HL-60 (cell line): ENCODE data around the gene CREB5.

ENCODE experiments used
- DNase-seq, 2 experiments: peaks; one replicate each; pipeline ENCODE4 v3.0.0-alpha.2; 2010 to 2020; ENCODE audit warnings: low read depth in 1 of 2, low spot score in 1 of 2
- H3K27ac ChIP-seq: fragments of 250-450 bp; sonication (Bioruptor Pico); replicated peaks from 2 replicates; pipeline ENCODE4 v1.5.1; 2020; ENCODE audit warnings: mild to moderate bottlenecking, moderate library complexity
- H3K27me3 ChIP-seq: fragments of 250-450 bp; sonication (Bioruptor Pico); 2 replicates; pipeline ENCODE4 v1.5.1; 2021; ENCODE audit warnings: mild to moderate bottlenecking, moderate library complexity; ENCODE audit not compliant: insufficient read depth, poor library complexity, severe bottlenecking
- H3K4me3 ChIP-seq: replicated peaks from 2 replicates; pipeline ENCODE4 v1.5.1; 2011; ENCODE audit warnings: mild to moderate bottlenecking, control low read depth, low read length; ENCODE audit not compliant: insufficient read depth
- GABPA ChIP-seq: IDR thresholded peaks from 2 replicates; pipeline ENCODE4 v1.6.1; 2012; ENCODE audit warnings: low read depth
- POLR2AphosphoS5 ChIP-seq: IDR thresholded peaks from 2 replicates; pipeline ENCODE4 v1.6.1; 2012; ENCODE audit warnings: low read depth
- SPI1 ChIP-seq: IDR thresholded peaks from 2 replicates; pipeline ENCODE4 v1.6.1; 2012; ENCODE audit warnings: low read depth, mild to moderate bottlenecking, borderline replicate concordance
- TF ChIP-seq, protein P1 (sequence below): IDR thresholded peaks from one replicate; pipeline ENCODE4 v1.5.1; 2011; ENCODE audit warnings: low read length, control low read depth, inconsistent platforms; ENCODE audit not compliant: insufficient read depth
- TF ChIP-seq, protein P2 (sequence below): IDR thresholded peaks from 2 replicates; pipeline ENCODE4 v1.6.1; 2012; ENCODE audit warnings: low read depth; ENCODE audit not compliant: insufficient replicate concordance

CREB5 gene

DNA sequence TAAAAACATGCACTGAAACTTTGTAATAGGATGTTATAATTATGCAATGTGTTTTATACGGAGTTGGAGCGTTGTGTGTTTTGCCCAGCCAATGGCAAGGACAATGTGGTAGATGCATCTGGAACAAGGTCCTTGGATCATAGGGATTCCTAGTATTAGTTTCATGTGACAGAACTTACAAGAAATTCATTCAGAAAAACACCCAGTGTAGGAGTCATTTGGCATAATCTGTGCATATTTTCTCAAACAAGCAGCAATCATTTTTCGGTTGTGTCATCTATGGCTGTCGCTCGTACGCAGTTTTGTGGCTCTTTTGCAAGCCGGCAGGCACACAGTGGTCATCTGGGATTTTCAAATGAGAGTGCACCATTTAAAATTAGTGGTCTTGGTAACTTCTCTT is 19.8 kb downstream of the CREB5 start:
- H3K4me3 ChIP-seq: no peak overlapping the region
- no peak for TF ChIP-seq SPI1
- TF ChIP-seq, protein P1, sequence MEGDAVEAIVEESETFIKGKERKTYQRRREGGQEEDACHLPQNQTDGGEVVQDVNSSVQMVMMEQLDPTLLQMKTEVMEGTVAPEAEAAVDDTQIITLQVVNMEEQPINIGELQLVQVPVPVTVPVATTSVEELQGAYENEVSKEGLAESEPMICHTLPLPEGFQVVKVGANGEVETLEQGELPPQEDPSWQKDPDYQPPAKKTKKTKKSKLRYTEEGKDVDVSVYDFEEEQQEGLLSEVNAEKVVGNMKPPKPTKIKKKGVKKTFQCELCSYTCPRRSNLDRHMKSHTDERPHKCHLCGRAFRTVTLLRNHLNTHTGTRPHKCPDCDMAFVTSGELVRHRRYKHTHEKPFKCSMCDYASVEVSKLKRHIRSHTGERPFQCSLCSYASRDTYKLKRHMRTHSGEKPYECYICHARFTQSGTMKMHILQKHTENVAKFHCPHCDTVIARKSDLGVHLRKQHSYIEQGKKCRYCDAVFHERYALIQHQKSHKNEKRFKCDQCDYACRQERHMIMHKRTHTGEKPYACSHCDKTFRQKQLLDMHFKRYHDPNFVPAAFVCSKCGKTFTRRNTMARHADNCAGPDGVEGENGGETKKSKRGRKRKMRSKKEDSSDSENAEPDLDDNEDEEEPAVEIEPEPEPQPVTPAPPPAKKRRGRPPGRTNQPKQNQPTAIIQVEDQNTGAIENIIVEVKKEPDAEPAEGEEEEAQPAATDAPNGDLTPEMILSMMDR: no peak
- no peak for TF ChIP-seq GABPA
- no peak overlapping the region for H3K27ac ChIP-seq
- DNase-seq: no peak
- H3K27me3 ChIP-seq: peaks cover 25% of the 10 kb centered on the region

DNA sequence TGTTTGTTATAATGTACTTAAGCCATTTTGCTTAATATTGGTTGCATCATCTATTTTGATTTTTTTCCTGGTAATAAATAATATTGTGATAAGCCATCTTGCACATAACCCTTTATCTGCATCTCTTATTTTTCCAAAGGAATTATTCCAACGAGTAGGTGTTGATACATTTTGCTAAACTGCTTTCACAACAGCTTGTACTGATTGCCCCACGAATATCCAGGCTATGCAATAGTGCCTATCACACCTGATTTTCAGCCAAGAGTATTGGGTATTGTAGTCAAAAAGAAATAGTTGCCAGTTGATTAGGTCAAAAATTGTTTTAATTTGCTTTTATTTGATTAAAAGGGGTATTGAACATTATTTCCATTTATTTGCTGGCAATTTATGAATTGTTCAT is 20.7 kb downstream of the CREB5 start:
- no peak overlapping the region for H3K4me3 ChIP-seq
- peaks cover 23% of the 10 kb centered on the region for H3K27me3 ChIP-seq

DNA sequence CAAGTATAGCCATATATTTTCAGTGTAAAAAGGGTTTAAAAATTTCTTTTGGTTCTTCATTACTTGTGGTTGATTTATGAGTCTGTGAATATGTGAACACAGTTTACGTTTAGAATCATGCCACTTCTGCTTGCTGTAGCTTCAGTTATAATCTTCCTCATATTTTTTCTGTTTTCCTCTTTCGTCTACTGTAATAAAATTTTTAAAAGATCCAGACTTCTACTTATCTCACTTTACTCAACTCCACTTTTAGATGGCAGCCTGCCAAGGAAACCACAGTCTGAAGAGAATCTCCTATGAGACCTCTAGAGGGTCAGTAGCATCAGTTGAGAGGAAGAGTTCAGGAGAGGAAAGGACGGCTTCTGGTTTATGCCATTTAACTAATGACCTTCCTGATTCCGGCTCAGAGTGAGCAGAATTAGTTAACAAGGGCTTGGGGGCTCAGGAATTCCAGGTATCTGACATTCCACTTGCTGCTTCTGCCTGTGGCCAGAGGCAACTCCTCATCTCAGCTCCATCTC is 21.4 kb downstream of the CREB5 start:
- no peak for DNase-seq
- Histone ChIP-seq H3K27me3 (peaks cover 23% of the 10 kb centered on the region), H3K4me3 (no peak overlapping the region), H3K27ac (no peak overlapping the region)
- no peak for TF ChIP-seq SPI1
- no peak for TF ChIP-seq POLR2AphosphoS5
- TF ChIP-seq, protein P2, sequence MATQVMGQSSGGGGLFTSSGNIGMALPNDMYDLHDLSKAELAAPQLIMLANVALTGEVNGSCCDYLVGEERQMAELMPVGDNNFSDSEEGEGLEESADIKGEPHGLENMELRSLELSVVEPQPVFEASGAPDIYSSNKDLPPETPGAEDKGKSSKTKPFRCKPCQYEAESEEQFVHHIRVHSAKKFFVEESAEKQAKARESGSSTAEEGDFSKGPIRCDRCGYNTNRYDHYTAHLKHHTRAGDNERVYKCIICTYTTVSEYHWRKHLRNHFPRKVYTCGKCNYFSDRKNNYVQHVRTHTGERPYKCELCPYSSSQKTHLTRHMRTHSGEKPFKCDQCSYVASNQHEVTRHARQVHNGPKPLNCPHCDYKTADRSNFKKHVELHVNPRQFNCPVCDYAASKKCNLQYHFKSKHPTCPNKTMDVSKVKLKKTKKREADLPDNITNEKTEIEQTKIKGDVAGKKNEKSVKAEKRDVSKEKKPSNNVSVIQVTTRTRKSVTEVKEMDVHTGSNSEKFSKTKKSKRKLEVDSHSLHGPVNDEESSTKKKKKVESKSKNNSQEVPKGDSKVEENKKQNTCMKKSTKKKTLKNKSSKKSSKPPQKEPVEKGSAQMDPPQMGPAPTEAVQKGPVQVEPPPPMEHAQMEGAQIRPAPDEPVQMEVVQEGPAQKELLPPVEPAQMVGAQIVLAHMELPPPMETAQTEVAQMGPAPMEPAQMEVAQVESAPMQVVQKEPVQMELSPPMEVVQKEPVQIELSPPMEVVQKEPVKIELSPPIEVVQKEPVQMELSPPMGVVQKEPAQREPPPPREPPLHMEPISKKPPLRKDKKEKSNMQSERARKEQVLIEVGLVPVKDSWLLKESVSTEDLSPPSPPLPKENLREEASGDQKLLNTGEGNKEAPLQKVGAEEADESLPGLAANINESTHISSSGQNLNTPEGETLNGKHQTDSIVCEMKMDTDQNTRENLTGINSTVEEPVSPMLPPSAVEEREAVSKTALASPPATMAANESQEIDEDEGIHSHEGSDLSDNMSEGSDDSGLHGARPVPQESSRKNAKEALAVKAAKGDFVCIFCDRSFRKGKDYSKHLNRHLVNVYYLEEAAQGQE: no peak
- TF ChIP-seq GABPA: no peak
- TF ChIP-seq, protein P1: no peak

More for the DNA sequence above, 20.7 kb downstream of the CREB5 start:
- no peak for DNase-seq
- no peak overlapping the region for H3K27ac ChIP-seq
- TF ChIP-seq, protein P2: no peak

DNA sequence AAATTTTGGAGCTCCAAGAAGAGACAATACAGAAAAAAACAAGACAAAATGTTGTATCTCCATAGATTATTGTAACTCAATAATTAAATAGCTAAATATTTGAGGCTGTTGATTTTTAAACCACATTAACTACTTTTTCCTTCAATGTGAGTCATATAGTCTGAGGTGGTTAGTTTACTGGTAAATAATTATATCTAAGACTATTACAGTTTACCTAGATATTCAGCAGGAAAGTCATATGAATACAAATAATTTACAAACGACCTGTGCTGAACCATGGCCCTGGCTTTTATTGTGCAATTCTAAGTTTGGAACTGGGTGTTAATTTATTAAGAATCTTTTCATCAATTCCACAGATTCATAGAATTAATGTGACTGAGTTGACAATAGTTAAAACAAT is 22.2 kb downstream of the CREB5 start:
- TF ChIP-seq, protein P2: no peak
- TF ChIP-seq POLR2AphosphoS5 (no peak), GABPA (no peak), SPI1 (no peak)
- TF ChIP-seq, protein P1: no peak
- Histone ChIP-seq H3K4me3 (no peak overlapping the region), H3K27me3 (peaks cover 23% of the 10 kb centered on the region)

More for the DNA sequence above, 22.2 kb downstream of the CREB5 start:
- no peak for DNase-seq
- no peak overlapping the region for H3K27ac ChIP-seq
